ENCODE measurements around the gene GADD45B.
"Not testable (repeated sequence)": the region's sequence is repeated elsewhere in the genome, so short reads cannot be mapped to it uniquely, and the experiment has no call there.

GADD45B gene

DNA sequence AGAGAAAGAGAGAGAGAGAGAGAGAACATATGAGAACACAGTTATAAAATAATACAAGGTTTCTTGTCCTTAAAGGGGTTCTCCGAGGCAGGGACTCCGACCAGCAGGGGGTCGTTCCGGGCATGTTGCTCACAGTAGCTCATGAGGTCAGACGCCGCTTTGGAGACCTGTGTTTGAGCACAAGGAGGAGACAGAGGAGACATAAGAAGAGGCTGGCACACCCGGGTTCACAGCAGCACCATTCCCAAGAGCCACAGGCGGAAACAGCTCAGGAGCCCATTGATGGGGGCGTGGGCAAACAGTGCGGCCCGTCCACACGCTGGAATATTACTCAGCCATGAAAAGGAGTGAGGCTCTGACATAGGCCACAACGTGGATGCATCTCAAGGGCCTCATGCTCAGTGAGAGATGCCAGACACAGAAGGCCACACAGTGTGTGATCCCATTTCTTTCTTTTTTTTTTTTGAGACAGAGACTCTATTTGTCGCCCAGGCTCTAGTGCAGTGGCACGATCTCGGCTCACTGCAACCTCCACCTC is 39.1 kb downstream of the GADD45B start:
- no peak for DNase-seq (ENCODE audit: low spot score)

DNA sequence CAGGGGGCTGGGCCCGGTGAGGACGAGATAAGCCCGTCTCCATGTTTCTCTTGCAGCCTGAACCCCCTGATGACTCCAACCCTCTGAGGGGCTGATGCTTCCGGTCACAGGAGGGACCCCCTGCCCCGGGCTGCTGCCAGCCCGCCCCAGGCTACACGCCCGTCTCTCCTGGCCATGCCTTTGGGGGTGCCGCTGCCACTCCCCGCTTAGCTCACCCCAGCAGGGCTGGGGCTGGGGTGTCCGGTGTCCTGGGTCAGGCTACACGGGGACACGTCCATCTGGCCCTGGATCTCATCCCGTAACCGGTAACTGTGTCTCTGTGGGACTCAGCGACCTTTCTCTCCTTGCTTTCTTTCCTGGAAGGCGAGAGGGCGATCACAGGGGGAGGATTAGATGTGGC is 40.8 kb downstream of the GADD45B start:
- DNase-seq (ENCODE audit: low spot score): no peak

GRCh38 chr19:2517881-2518601 is 42.1 kb downstream of the GADD45B start:
- DNase-seq (ENCODE audit: low spot score): peak; percentile 93

DNA sequence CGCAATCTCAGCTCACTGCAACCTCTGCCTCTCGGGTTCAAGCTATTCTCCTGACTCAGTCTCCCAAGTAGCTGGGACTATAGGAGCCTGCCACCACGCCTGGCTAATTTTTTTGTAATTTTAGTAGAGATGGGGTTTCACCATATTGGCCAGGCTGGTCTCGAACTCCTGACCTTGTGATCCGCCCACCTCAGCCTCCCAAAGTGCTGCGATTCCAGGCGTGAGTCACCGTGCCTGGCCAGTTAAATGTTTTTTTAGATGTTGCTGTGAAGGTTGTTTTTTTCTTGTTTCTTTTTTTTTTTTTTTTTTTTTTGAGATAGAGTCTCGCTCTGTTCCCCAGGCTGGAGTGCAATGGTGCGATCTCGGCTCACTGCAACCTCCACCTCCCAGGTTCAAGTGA is 42.9 kb downstream of the GADD45B start:
- not testable (repeated sequence) for DNase-seq (ENCODE audit: low spot score)

GRCh38 chr19:2519482-2519881 is 43.6 kb downstream of the GADD45B start:
- DNase-seq (ENCODE audit: low spot score): no peak

DNA sequence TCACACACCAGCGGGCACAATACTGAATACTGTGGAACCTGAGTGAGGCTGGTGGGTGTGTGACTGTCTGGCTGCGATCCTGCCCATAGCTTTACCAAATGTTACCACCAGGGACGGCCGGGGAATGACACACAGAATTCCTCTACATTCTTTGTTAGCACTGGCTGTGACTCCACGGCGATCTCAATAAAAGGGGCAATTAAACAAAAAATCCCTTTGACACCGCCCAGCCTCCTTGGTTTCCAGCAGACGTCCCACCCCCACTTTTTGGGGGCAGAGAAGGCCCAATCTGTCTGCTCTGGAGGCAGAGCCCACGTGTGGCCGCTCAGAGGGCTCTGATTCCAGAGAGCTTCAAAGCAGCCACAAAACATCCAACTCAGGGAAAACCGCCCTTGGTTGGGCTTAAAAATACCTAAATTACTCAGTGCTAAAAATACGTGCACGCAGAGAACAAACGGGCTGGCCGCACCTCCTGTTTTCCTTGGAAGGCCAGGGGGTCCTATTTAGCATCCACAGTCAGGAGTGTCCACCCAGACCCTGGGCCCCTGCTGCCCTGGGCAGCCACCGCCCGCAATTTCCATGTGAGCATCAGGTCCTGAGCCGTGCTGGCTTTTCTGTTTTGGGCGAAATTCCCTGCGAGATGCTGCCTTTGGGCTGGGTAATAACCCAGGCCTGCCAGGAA is 47.8 kb downstream of the GADD45B start:
- DNase-seq (ENCODE audit: low spot score): peak; percentile 87

GRCh38 chr19:2524361-2524839 is 48.5 kb downstream of the GADD45B start:
- DNase-seq (ENCODE audit: low spot score): no peak

- peak; percentile 86 for DNase-seq (ENCODE audit: low spot score)
Observed at GRCh38 chr19:2524840-2525723, 49.2 kb downstream of the GADD45B start.

- DNase-seq (ENCODE audit: low spot score): no peak
Observed at GRCh38 chr19:2527171-2527570, 51.2 kb downstream of the GADD45B start.

DNA sequence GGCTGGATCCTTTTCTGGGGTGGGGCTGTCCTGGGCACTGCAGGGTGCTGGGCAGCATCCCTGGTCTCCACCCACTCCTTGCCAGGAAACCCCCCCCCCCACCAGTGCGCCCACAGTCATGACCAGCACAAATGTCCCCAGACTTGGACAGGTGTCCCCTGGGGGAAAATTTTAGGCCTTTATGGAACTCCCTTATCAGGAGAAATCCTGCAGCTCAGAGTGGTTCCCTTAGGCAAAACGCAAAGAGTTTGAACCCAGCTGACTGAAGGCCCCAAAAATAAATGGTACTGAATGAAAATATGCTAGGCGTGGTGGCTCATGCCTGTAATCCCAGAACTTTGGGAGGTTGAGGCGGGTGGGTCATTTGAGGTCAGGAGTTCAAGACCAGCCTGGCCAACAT is 51.8 kb downstream of the GADD45B start:
- DNase-seq (ENCODE audit: low spot score): no peak
